Neural progenitor cell (in vitro differentiated cells): Measurements from ENCODE around the gene NFIX. TPM values are rescaled to one million over a fixed set of nuclear protein-coding genes. Genes with fewer than 3 reads are reported as not detected.

ENCODE experiments used
- DNase-seq: peaks from one replicate; pipeline ENCODE4 v3.0.0-alpha.2; 2016; ENCODE audit warnings: low spot score
- H2AFZ ChIP-seq: fragments of 200-600 bp; sonication (generic); replicated peaks from 2 replicates; pipeline ENCODE4 v1.6.1; 2016; ENCODE audit warnings: antibody characterized with exemption
- H3F3A ChIP-seq: fragments of 200-600 bp; sonication (generic); 2 replicates; pipeline ENCODE4 v1.6.1; 2016; ENCODE audit warnings: antibody characterized with exemption, low read depth
- H3K27ac ChIP-seq: fragments of 200-600 bp; sonication (generic); 2 replicates; pipeline ENCODE4 v1.5.1; 2016; ENCODE audit warnings: mild to moderate bottlenecking
- H3K27me3 ChIP-seq: fragments of 200-600 bp; sonication (generic); 2 replicates; pipeline ENCODE4 v1.6.1; 2016; ENCODE audit warnings: mild to moderate bottlenecking, moderate library complexity
- H3K36me3 ChIP-seq: fragments of 200-600 bp; sonication (generic); 2 replicates; pipeline ENCODE4 v1.5.1; 2016
- H3K4me1 ChIP-seq: fragments of 200-600 bp; sonication (generic); 2 replicates; pipeline ENCODE4 v1.6.1; 2016; ENCODE audit warnings: mixed run types
- H3K4me2 ChIP-seq: fragments of 200-600 bp; sonication (generic); 2 replicates; pipeline ENCODE4 v1.6.1; 2016
- H3K4me3 ChIP-seq: fragments of 200-600 bp; sonication (generic); 2 replicates; pipeline ENCODE4 v1.5.1; 2016
- H3K79me2 ChIP-seq: fragments of 200-600 bp; sonication (generic); 2 replicates; pipeline ENCODE4 v1.6.1; 2016; ENCODE audit warnings: low read depth
- H3K9ac ChIP-seq: fragments of 200-600 bp; sonication (generic); 2 replicates; pipeline ENCODE4 v1.6.1; 2016
- H3K9me3 ChIP-seq: fragments of 200-600 bp; sonication (generic); 2 replicates; pipeline ENCODE4 v1.5.1; 2016; ENCODE audit warnings: low read depth
- H4K20me1 ChIP-seq: fragments of 200-600 bp; sonication (generic); 2 replicates; pipeline ENCODE4 v1.6.1; 2016; ENCODE audit warnings: low read depth
- H3K27ac Mint-ChIP-seq: 3 replicates; pipeline ENCODE4 v1.8.0; 2021; ENCODE audit warnings: mixed read lengths
- H3K27me3 Mint-ChIP-seq: 2 replicates; pipeline ENCODE4 v1.8.0; 2022; ENCODE audit warnings: low read depth, mild to moderate bottlenecking, inconsistent platforms, moderate library complexity, mixed read lengths; ENCODE audit not compliant: insufficient read depth
- H3K36me3 Mint-ChIP-seq: 3 replicates; pipeline ENCODE4 v1.8.0; 2021; ENCODE audit warnings: mixed read lengths
- H3K4me1 Mint-ChIP-seq: 3 replicates; pipeline ENCODE4 v1.8.0; 2021; ENCODE audit warnings: mixed read lengths
- H3K4me3 Mint-ChIP-seq: 3 replicates; pipeline ENCODE4 v1.8.0; 2021; ENCODE audit warnings: mild to moderate bottlenecking, moderate library complexity, mixed read lengths
- H3K9me3 Mint-ChIP-seq: 3 replicates; pipeline ENCODE4 v1.8.0; 2020; ENCODE audit warnings: mixed read lengths
- EZH2 ChIP-seq: fragments of 200-600 bp; sonication (generic); IDR thresholded peaks from 2 replicates; pipeline ENCODE4 v1.6.1; 2017; ENCODE audit warnings: antibody characterized with exemption, mild to moderate bottlenecking, moderate library complexity
- EZH2phosphoT487 ChIP-seq: fragments of 200-600 bp; sonication (generic); IDR thresholded peaks from 2 replicates; pipeline ENCODE4 v1.6.1; 2017; ENCODE audit warnings: antibody characterized with exemption
- total RNA-seq: library from RNA; depleted of rRNA; stranded (reverse); fragments of >200 nt; gene quantifications from 2 replicates; pipeline ENCODE4 v1.2.3, GENCODE V29; 2015; ENCODE audit warnings: low replicate concordance
- TF ChIP-seq, protein P1 (sequence below): fragments of 200-600 bp; sonication (generic); IDR thresholded peaks from 2 replicates; pipeline ENCODE4 v1.5.1; 2017; ENCODE audit warnings: antibody characterized with exemption, mild to moderate bottlenecking

Gene NFIX
- total RNA-seq, 1 donor from 2014 or later: 0.06 TPM

DNA sequence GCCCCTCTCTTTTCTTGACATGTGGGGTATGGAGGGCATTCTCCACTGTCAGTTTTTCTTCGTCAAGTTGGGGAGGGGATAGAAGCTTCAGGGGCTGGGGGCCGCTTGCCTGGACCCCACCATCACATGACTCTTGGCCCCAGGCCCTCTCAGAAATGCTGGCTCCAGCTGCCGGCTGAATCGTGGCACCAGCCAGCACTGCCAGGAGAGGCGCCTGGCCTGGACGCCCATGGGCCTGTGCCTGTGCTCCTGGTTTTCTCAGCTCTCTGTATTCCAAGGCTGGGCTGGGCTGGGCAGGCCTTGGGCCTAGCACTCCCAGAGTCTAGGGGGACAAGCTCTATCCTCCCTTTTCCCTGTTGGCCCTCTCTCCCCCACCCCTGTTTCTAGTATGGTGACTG lies 68.8 kb downstream of the NFIX start:
- H3K4me1 ChIP-seq: peaks cover 11% of the 10 kb centered on the region
- H4K20me1 ChIP-seq: peaks cover 16% of the 10 kb centered on the region
- peaks cover 78% of the 10 kb centered on the region for H3K27me3 ChIP-seq
- H3K79me2 ChIP-seq: no peaks in the 10 kb centered on the region
- H3K27ac ChIP-seq: no peak overlapping the region
- no peaks in the 10 kb centered on the region for H3F3A ChIP-seq
- no peak overlapping the region for H3K4me2 ChIP-seq
- no peak for DNase-seq
- no peak overlapping the region for H3K9ac ChIP-seq
- Mint-ChIP-seq H3K4me1 (peaks cover 18% of the 10 kb centered on the region), H3K27ac (no peak overlapping the region), H3K27me3 (peaks cover 57% of the 10 kb centered on the region), H3K9me3 (no peaks in the 10 kb centered on the region), H3K36me3 (no peaks in the 10 kb centered on the region), H3K4me3 (no peak overlapping the region)
- no peak overlapping the region for H2AFZ ChIP-seq
- TF ChIP-seq, protein P1, sequence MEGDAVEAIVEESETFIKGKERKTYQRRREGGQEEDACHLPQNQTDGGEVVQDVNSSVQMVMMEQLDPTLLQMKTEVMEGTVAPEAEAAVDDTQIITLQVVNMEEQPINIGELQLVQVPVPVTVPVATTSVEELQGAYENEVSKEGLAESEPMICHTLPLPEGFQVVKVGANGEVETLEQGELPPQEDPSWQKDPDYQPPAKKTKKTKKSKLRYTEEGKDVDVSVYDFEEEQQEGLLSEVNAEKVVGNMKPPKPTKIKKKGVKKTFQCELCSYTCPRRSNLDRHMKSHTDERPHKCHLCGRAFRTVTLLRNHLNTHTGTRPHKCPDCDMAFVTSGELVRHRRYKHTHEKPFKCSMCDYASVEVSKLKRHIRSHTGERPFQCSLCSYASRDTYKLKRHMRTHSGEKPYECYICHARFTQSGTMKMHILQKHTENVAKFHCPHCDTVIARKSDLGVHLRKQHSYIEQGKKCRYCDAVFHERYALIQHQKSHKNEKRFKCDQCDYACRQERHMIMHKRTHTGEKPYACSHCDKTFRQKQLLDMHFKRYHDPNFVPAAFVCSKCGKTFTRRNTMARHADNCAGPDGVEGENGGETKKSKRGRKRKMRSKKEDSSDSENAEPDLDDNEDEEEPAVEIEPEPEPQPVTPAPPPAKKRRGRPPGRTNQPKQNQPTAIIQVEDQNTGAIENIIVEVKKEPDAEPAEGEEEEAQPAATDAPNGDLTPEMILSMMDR: no peak
- TF ChIP-seq EZH2 (no peak), EZH2phosphoT487 (no peak)
- no peaks in the 10 kb centered on the region for H3K9me3 ChIP-seq
- no peaks in the 10 kb centered on the region for H3K36me3 ChIP-seq
- no peak overlapping the region for H3K4me3 ChIP-seq

DNA sequence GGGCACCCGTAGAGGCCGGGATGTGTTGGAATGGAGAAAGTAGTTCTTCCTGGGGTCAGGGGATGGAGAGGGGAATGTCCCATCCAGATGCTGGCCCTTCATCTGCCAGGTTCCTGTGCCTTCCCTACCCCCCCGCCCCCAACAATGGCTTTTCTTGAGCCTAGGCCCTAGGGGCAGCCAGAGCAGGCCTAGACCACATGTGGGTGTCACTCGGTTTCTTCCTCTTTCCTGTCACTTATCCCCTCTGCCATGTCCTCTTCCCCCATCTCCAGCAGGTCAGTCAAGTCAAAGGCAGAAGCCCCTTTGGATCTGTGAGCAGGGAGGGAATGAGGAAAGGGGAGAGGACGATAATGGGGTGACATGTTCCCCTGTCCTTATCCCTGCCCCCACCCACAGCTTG lies 71.0 kb downstream of the NFIX start:
- H3K79me2 ChIP-seq: no peaks in the 10 kb centered on the region
- no peaks in the 10 kb centered on the region for H3K36me3 Mint-ChIP-seq
- no peak overlapping the region for H3K27ac ChIP-seq
- H3K27me3 ChIP-seq: peaks cover 57% of the 10 kb centered on the region
- no peak overlapping the region for H3K27ac Mint-ChIP-seq
- peaks cover 15% of the 10 kb centered on the region for H3K4me1 Mint-ChIP-seq
- H4K20me1 ChIP-seq: no peaks in the 10 kb centered on the region
- no peak overlapping the region for H3K4me3 ChIP-seq
- no peak overlapping the region for H3K4me2 ChIP-seq
- no peak overlapping the region for H3K4me3 Mint-ChIP-seq
- no peaks in the 10 kb centered on the region for H3F3A ChIP-seq
- no peaks in the 10 kb centered on the region for H3K36me3 ChIP-seq
- H3K9me3 ChIP-seq: no peaks in the 10 kb centered on the region
- TF ChIP-seq, protein P1: no peak
- no peak for TF ChIP-seq EZH2phosphoT487
- TF ChIP-seq EZH2: no peak
- H3K27me3 Mint-ChIP-seq: peaks cover 52% of the 10 kb centered on the region
- DNase-seq: no peak
- no peak overlapping the region for H2AFZ ChIP-seq
- H3K9ac ChIP-seq: no peak overlapping the region
- no peaks in the 10 kb centered on the region for H3K9me3 Mint-ChIP-seq
- H3K4me1 ChIP-seq: peaks cover 12% of the 10 kb centered on the region

- Mint-ChIP-seq H3K4me3 (no peak overlapping the region), H3K9me3 (no peaks in the 10 kb centered on the region), H3K27me3 (peaks cover 45% of the 10 kb centered on the region), H3K36me3 (no peaks in the 10 kb centered on the region), H3K4me1 (peaks cover 7% of the 10 kb centered on the region), H3K27ac (peak overlapping the region; percentile 78)
- Histone ChIP-seq H3K4me1 (peaks cover 12% of the 10 kb centered on the region), H3K9me3 (no peaks in the 10 kb centered on the region), H3K27ac (no peak overlapping the region), H2AFZ (no peak overlapping the region), H3K27me3 (peaks cover 48% of the 10 kb centered on the region), H3K4me3 (no peak overlapping the region), H4K20me1 (no peaks in the 10 kb centered on the region), H3K9ac (no peak overlapping the region), H3F3A (no peaks in the 10 kb centered on the region), H3K36me3 (no peaks in the 10 kb centered on the region), H3K4me2 (no peak overlapping the region), H3K79me2 (no peaks in the 10 kb centered on the region)
- no peak for TF ChIP-seq EZH2phosphoT487
- no peak for TF ChIP-seq EZH2
- TF ChIP-seq, protein P1: no peak
- no peak for DNase-seq
Measured at GRCh38 chr19:13066933-13067807, 71.9 kb downstream of the NFIX start.
